GM12878 (cell line): ENCODE data around the gene SON. TPM values are rescaled to one million over a fixed set of nuclear protein-coding genes. Genes with fewer than 3 reads are reported as not detected.
A peak's percentile ranks its signal among the peaks of the same experiment; 100 is the strongest.

Source experiments
- ATAC-seq: fragments of 200-7000 bp; cut with Tn5 transposase; 3 replicates; pipeline ENCODE4 v1.9.1; 2020; ENCODE audit warnings: mild to moderate bottlenecking, moderate library complexity
- BruUV-seq: library from RNA; stranded (reverse); fragments of 400-500 nt; replicated peaks from 2 replicates; lab custom pipeline; 2021; lab: Mats Ljungman, UMichigan
- CTCF ChIA-PET: fragments of 300-600 bp; sonication (Branson Sonifier 250); formaldehyde crosslinking; extraction: SDS; loops from one replicate; lab custom pipeline; 2021; ENCODE audit warnings: inconsistent platforms; lab: Yijun Ruan, JAX
- POLR2A ChIA-PET: fragments of 350-600 bp; formaldehyde crosslinking; extraction: SDS; loops from one replicate; lab custom pipeline; 2021; ENCODE audit warnings: inconsistent platforms; lab: Charles Lee
- RAD21 ChIA-PET: fragments of 300-600 bp; sonication (Branson Sonifier 250); formaldehyde crosslinking; loops from one replicate; lab custom pipeline; 2023; ENCODE audit warnings: antibody characterized with exemption; ENCODE audit not compliant: unreplicated experiment; lab: Charles Lee
- SMC1A ChIA-PET: fragments of 300-600 bp; sonication (Branson Sonifier 250); formaldehyde crosslinking; loops from one replicate; lab custom pipeline; 2023; ENCODE audit not compliant: unreplicated experiment, uncharacterized antibody; lab: Charles Lee
- DNase-seq: peaks from one replicate; pipeline ENCODE4 v3.0.0-alpha.2; 2011; ENCODE audit warnings: low read depth, low spot score
- FAIRE-seq: peaks from 3 replicates; lab custom pipeline; 2011; peaks lifted over from hg19 to GRCh38; lab: Jason Lieb, UNC
- H2AFZ ChIP-seq: 2 replicates; pipeline ENCODE4 v1.6.0; 2011; ENCODE audit warnings: low read depth, low read length, control low read depth; ENCODE audit not compliant: control insufficient read depth
- H3K27ac ChIP-seq: 2 replicates; pipeline ENCODE4 v1.5.1; 2011; ENCODE audit warnings: control low read depth; ENCODE audit not compliant: control insufficient read depth, insufficient read depth
- H3K27me3 ChIP-seq, 2 experiments: replicated peaks in 1 of 2; 2 replicates each; pipeline versions ENCODE4 v1.6.0 to v1.6.1; 2011; ENCODE audit warnings: low read length in 1 of 2; ENCODE audit not compliant: control insufficient read depth in 2 of 2, insufficient read depth in 2 of 2
- H3K36me3 ChIP-seq, 2 experiments: 2 replicates each; pipeline ENCODE4 v1.5.1; 2011; ENCODE audit warnings: low read length in 1 of 2; ENCODE audit not compliant: control insufficient read depth in 2 of 2, insufficient read depth in 2 of 2
- H3K4me1 ChIP-seq: 2 replicates; pipeline ENCODE4 v1.6.1; 2011; ENCODE audit warnings: mild to moderate bottlenecking, low read length, moderate library complexity, mixed read lengths; ENCODE audit not compliant: control insufficient read depth, insufficient read depth
- H3K4me2 ChIP-seq: 2 replicates; pipeline ENCODE4 v1.6.0; 2011; ENCODE audit warnings: control low read depth; ENCODE audit not compliant: control insufficient read depth, insufficient read depth
- H3K4me3 ChIP-seq: fragments of 200-600 bp; sonication (generic); 2 replicates; pipeline ENCODE4 v1.5.1; 2016
- H3K79me2 ChIP-seq: 2 replicates; pipeline ENCODE4 v1.6.0; 2011; ENCODE audit warnings: low read length; ENCODE audit not compliant: control insufficient read depth, insufficient read depth
- H3K9ac ChIP-seq: 2 replicates; pipeline ENCODE4 v1.8.0; 2011; ENCODE audit warnings: low read length, control low read depth, mixed read lengths; ENCODE audit not compliant: control insufficient read depth, insufficient read depth
- H3K9me3 ChIP-seq: replicated peaks from 3 replicates; pipeline ENCODE4 v1.5.1; 2011; ENCODE audit warnings: mild to moderate bottlenecking, low read length; ENCODE audit not compliant: control insufficient read depth, insufficient read depth
- H4K20me1 ChIP-seq: 2 replicates; pipeline ENCODE4 v1.6.0; 2011; ENCODE audit not compliant: control insufficient read depth, insufficient read depth
- CREM ChIP-seq: IDR thresholded peaks from 2 replicates; pipeline ENCODE4 v1.6.1; 2014; ENCODE audit warnings: antibody characterized with exemption, low read depth
- ZNF207 ChIP-seq: fragments of 450-650 bp; IDR thresholded peaks from 2 replicates; pipeline ENCODE4 v1.6.1; 2014; ENCODE audit warnings: antibody characterized with exemption, mild to moderate bottlenecking, borderline replicate concordance
- WGBS: methylation state at CpG from one replicate; pipeline ENCODE4 v1.1.6; 2016; ENCODE audit warnings: low lambda C conversion rate; ENCODE audit not compliant: insufficient replicate concordance, insufficient coverage; ENCODE audit errors: missing lambda C conversion rate; 5-methylcytosine and 5-hydroxymethylcytosine counted together
- in situ Hi-C: fragments of 300-500 bp; cut with MboI; formaldehyde crosslinking; loops from 9 replicates; pipeline ENCODE4 v1.14.3; 2018; ENCODE audit warnings: mixed read lengths
- intact Hi-C: fragments of 100-400 bp; cut with micrococcal nuclease; formaldehyde crosslinking; loops from one replicate; pipeline ENCODE4 v1.14.2; 2022; ENCODE audit not compliant: unreplicated experiment
- polyA plus RNA-seq, 11 experiments: library from polyadenylated mRNA; depleted of rRNA in 4 of 11; unstranded in 6 of 11; stranded (reverse) in 5 of 11; fragments of >200 nt; fragmentation: Nextera tagmentation in 4 of 11; fragmentation: Illumina TruSeq in 1 of 11; extraction: Ambion mirVana in 4 of 11; extraction: Trizol in 1 of 11; gene quantifications; 1 replicate in 1 of 11; 2 replicates in 10 of 11; pipeline versions ENCODE4 v1.2.1 to v1.2.3, GENCODE V29; 2011 to 2016; ENCODE audit warnings: inconsistent platforms in 2 of 11, missing spikeins in 2 of 11, low read depth in 1 of 11
- total RNA-seq, 4 experiments: library from RNA; depleted of rRNA in 3 of 4; stranded (reverse); fragments of >200 nt in 3 of 4; fragmentation: Illumina TruSeq in 1 of 4; extraction: Trizol in 1 of 4; gene quantifications; 2 replicates each; pipeline versions ENCODE4 v1.2.1 to v1.2.3, GENCODE V29; 2013 to 2021
- TF ChIP-seq, protein P1 (sequence below): fragments of 450-650 bp; IDR thresholded peaks from 2 replicates; pipeline ENCODE4 v1.6.1; 2017; ENCODE audit warnings: mild to moderate bottlenecking, moderate library complexity
- TF ChIP-seq, protein P2 (sequence below): fragments of 450-650 bp; IDR thresholded peaks from 2 replicates; pipeline ENCODE4 v1.6.1; 2017; ENCODE audit warnings: borderline replicate concordance
- TF ChIP-seq, protein P3 (sequence below): IDR thresholded peaks from 2 replicates; pipeline ENCODE4 v1.6.1; 2012; ENCODE audit warnings: low read depth, low read length, improper control_type of control experiment

The SON gene
- total and polyA plus RNA-seq, 10 of the 15 experiments (the other 5 are each of a cell fraction or from before 2014, with no cell fraction given): 95.7 to 788 (median 251) TPM

DNA sequence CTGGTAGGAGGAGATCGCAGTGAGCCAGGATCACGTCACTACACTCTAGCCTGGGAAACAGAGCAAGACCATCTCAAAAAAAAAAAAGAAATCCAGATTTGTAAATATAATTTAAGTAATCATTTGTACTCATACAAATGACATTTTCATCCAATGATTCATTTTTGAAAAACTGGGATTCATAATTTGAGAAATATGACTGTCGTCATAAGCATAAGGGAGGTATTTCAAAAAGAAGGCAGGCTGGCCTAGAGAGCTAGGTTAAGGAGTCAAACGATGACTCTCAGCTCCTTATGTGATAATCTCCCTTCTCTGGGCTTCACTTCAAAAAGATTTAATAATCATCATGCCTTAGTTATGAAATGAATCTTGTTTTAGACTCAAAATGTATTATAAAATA, 3.2 kb upstream of the SON start (continued):
- TF ChIP-seq, protein P1, sequence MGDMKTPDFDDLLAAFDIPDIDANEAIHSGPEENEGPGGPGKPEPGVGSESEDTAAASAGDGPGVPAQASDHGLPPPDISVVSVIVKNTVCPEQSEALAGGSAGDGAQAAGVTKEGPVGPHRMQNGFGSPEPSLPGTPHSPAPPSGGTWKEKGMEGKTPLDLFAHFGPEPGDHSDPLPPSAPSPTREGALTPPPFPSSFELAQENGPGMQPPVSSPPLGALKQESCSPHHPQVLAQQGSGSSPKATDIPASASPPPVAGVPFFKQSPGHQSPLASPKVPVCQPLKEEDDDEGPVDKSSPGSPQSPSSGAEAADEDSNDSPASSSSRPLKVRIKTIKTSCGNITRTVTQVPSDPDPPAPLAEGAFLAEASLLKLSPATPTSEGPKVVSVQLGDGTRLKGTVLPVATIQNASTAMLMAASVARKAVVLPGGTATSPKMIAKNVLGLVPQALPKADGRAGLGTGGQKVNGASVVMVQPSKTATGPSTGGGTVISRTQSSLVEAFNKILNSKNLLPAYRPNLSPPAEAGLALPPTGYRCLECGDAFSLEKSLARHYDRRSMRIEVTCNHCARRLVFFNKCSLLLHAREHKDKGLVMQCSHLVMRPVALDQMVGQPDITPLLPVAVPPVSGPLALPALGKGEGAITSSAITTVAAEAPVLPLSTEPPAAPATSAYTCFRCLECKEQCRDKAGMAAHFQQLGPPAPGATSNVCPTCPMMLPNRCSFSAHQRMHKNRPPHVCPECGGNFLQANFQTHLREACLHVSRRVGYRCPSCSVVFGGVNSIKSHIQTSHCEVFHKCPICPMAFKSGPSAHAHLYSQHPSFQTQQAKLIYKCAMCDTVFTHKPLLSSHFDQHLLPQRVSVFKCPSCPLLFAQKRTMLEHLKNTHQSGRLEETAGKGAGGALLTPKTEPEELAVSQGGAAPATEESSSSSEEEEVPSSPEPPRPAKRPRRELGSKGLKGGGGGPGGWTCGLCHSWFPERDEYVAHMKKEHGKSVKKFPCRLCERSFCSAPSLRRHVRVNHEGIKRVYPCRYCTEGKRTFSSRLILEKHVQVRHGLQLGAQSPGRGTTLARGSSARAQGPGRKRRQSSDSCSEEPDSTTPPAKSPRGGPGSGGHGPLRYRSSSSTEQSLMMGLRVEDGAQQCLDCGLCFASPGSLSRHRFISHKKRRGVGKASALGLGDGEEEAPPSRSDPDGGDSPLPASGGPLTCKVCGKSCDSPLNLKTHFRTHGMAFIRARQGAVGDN: no peak

DNA sequence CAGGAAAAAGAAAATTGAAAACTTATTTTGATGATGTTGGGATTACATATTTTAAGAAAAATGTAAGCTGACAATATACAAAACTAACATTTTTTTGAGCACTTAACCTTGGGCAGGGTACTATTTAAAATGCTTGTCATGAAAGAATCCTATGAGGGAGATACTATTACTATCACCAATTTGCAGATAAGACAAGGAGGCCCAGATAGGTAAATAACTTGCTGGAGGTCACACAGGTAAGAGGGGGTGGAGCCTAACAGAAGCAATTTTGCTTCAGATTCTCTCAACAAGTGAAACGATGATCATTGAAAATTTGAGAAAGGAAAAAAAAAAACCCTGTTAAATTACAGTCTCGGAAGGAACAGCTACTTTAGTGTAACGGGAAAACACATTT, 2.1 kb upstream of the SON start:
- Histone ChIP-seq H3K27me3 (no peaks in the 10 kb centered on the region), H3K36me3 (peaks cover 4 to 25% of the 10 kb centered on the region in 2 experiments; a peak in 3 of 4 replicates), H3K9ac (peak overlapping the region; percentile 100), H4K20me1 (peaks cover 2% of the 10 kb centered on the region; the same call in 1 of the 2 replicates), H3K4me2 (peak overlapping the region; percentile 56), H3K9me3 (no peaks in the 10 kb centered on the region), H3K79me2 (peaks cover 63% of the 10 kb centered on the region), H3K4me1 (no peaks in the 10 kb centered on the region), H3K4me3 (peak overlapping the region; percentile 54), H3K27ac (peak overlapping the region; percentile 100; the same call in 1 of the 2 replicates), H2AFZ (no peak overlapping the region)
- ChIA-PET POLR2A (interaction anchor here (2.0 to 2.3 kb wide), 2 partner anchors 49 to 61 kb away, joined by 7 read pairs; partner anchors contain the start of genes DNAJC28 and TMEM50B), CTCF (interaction anchor here (0.9 to 1.9 kb wide), 3 partner anchors 17 to 65 kb away, joined by 3 to 15 read pairs (median 3); partner anchors contain the start of gene DONSON), RAD21 (interaction anchor here (1.5 kb wide), 1 partner anchor 65 kb away, joined by 3 read pairs; no protein-coding TSS in a partner anchor), SMC1A (interaction anchor here (0.6 to 1.8 kb wide), 4 partner anchors 34 to 275 kb away, joined by 3 to 6 read pairs (median 4); partner anchors contain the start of gene TMEM50B)
- TF ChIP-seq ZNF207 (no peak), CREM (no peak)
- TF ChIP-seq, protein P2, sequence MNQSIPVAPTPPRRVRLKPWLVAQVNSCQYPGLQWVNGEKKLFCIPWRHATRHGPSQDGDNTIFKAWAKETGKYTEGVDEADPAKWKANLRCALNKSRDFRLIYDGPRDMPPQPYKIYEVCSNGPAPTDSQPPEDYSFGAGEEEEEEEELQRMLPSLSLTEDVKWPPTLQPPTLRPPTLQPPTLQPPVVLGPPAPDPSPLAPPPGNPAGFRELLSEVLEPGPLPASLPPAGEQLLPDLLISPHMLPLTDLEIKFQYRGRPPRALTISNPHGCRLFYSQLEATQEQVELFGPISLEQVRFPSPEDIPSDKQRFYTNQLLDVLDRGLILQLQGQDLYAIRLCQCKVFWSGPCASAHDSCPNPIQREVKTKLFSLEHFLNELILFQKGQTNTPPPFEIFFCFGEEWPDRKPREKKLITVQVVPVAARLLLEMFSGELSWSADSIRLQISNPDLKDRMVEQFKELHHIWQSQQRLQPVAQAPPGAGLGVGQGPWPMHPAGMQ: no peak
- TF ChIP-seq, protein P3, sequence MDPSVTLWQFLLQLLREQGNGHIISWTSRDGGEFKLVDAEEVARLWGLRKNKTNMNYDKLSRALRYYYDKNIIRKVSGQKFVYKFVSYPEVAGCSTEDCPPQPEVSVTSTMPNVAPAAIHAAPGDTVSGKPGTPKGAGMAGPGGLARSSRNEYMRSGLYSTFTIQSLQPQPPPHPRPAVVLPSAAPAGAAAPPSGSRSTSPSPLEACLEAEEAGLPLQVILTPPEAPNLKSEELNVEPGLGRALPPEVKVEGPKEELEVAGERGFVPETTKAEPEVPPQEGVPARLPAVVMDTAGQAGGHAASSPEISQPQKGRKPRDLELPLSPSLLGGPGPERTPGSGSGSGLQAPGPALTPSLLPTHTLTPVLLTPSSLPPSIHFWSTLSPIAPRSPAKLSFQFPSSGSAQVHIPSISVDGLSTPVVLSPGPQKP: no peak
- FAIRE-seq: no peak
- WGBS: 20% methylated on average over 3 of the region's 3 CpGs
- in situ Hi-C loops: no loop called here
- no TSS peak for BruUV-seq
- no peak for DNase-seq
- intact Hi-C loops: loop anchor here (5.0 to 10.0 kb wide), 5 partner anchors 47 to 768 kb away; partner anchors contain the start of genes DONSON, IFNGR2 and PAXBP1
- no peak for ATAC-seq
